Stimulated activated CD8-positive, alpha-beta memory T cell treated with anti-CD3 and anti-CD28 coated beads, Interleukin-15, amount 100 ng/mL, for 1 hour (primary cell): ENCODE results near the gene KHDRBS1.
"Not testable (repeated sequence)": the region's sequence is repeated elsewhere in the genome, so short reads cannot be mapped to it uniquely, and the experiment has no call there.

Source experiments
- DNase-seq: peaks from one replicate; pipeline ENCODE4 v3.0.0-alpha.2; 2020; ENCODE audit warnings: low read depth

KHDRBS1 gene

DNA sequence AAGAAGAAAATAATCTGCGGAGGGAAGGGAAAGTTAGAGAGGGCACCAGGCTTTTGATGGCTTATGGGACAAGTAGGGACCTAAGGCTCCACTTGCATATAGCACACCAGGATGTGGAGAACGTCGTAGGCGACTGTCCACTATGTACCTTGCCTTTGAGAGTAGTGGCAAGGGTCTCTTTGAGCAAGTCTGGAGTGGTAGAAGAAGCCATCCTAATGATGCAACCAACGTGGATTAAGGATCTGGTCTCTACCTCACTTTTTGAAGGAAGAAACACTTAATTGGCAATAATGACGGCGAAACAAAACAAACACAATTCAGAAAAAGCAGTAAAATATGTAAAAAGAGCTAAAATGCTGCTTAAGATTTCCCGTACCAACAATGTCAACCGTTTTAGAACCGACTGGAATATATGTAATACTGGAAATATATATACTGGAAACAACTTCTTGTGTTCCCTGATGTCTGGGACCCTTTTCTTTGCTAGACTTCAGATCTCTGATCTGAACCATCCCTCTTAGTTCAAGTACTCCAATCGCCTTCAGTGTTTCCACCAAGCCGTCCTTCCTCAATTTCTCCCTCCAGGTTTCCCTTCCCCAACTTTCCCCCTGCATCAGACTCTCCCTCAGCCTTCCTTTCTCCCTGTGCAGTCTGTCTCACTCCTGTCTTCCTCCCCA lies 821 bp upstream of the KHDRBS1 start:
- no peak for DNase-seq

DNA sequence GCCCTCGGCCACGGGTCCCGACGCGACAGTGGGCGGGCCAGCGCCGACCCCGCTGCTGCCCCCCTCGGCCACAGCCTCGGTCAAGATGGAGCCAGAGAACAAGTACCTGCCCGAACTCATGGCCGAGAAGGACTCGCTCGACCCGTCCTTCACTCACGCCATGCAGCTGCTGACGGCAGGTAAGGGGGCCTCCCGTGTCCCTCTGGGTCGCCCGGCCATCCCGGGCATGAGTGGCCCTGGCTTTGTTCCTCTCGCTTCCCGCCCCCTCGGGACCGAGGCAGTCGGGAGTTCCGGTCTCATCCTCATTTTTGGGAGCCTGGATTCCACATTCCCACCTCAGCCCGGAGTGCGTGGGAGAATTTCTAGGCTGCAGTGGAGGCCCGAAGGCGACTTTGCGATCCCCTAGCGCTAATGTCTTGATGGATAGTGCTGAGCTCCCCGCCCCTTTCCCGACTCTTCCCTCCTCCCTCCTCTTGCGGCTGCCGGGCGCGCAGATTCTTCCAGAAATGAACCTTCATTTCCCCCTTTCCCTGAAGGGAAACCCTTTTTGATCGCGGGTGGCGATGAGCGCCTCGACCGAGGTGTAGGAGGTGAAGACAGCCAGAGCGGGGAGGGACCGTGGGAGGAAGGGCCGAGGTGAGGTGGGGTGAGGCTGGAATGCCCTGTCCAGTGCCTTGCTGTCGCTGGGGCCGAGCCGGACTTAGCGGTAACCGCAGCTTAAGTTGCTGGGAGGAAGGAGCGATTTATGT lies 705 bp downstream of the KHDRBS1 start:
- DNase-seq, result no peak

DNA sequence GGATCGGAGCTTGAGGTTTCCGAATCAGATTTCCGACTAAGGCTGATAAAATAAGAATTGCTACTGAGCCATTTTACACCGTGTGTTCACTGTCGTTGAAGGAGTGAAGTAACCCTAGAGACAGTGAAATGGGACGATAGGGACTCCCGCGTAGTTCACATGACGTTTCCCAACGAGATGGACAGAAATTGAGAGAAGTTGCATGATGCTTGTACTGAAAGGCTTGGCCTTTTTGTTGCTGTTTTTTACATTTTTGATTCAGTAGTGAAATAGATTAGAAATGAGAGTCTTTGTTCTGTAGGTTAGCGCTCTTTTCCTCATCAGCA lies 1.2 kb downstream of the KHDRBS1 start:
- DNase-seq, result no peak

DNA sequence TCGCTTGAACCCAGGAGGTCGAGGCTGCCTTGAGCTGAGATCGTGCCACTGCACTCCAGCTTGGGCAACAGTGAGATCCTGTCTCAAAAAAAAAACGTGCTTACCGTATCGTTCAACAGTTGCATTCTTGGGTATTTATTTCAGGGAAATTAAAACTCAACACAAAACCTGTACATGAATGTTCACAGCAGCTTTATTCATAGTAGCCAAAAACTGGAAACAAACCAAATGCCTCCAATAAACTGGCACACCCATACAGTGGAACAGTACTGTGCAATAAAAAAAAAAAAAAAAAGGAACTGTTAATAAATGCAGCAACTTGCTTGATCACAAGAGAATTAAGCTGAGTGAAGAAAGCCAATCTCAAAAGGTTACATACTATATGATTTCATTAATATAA lies 6.7 kb downstream of the KHDRBS1 start:
- DNase-seq, result no peak

DNA sequence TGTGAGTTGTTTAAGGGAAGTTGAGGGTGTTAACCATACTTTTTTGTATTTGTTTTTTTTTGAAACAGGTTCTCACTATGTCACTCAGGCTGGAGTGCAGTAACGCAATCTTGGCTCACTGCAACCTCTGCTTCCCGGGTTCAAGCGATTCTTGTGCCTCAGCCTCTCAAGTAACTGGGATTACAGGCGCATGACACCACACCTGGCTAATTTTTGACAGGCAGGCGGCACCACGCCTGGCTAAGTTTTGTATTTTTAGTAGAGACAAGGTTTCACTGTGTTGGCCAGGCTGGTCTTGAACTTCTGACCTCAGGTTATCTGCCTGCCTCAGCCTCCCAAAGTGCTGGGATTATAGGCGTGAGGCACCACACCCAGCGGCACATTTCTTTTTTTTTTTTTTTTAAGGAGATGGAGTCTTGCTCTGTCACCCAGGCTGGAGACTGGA lies 7.9 kb downstream of the KHDRBS1 start:
- not testable (repeated sequence) for DNase-seq

DNA sequence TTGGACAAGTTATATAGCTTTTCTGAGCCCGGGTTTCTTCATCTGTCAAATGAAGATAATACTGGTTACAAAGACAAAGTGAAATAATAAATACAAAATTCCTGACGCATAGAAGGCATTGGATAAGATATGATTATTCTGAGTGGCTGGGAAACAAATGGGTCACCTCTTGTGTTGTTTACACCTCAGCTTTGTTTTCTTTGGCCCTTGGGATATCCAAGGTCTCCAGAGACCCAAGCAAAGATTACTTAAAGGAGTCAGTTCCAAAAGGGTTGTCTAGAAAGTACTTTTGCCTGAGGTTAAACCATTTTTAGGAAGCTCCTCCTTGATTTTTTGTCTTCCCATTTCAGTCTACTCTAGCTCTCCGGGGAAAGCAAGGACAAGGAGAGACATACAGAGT lies 9.7 kb downstream of the KHDRBS1 start:
- DNase-seq, result no peak

DNA sequence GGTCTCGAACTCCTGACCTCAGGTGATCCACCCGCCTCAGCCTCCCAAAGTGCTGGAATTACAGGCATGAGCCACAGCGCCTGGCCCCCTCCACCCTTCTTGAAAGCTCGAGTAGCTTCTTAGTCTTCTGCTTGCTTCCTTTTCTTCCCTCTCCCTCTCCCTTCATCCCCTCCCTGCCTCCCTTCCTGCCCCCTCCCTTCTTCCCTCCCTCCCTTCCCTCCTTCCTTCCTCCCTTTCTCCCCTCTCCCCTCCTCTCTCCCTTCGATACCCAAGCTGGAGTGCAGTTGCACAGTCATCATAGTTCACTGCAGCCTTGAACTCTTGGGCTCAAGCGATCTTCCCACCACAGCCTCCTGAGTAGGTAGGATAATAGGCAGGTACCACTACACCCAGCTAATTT lies 11.8 kb downstream of the KHDRBS1 start:
- DNase-seq, result no peak

DNA sequence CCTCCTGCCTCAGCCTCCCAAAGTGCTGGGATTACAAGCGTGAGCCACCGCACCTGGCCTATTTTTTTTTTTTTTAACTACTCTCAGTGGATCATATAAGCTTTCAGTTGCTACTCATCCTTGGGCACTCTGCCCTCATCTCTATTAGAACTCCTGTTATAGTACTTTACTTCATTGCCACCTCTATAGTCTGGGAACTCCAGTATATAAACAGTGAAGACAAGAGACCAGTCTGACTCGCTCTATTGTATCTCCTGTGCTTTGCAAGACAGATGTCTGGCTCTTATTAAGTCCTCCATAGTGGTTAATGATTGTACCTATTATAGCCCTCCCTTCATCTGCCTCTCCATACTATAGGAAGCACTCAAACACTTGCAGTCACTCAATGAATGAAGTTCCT lies 15.1 kb downstream of the KHDRBS1 start:
- no peak for DNase-seq

DNA sequence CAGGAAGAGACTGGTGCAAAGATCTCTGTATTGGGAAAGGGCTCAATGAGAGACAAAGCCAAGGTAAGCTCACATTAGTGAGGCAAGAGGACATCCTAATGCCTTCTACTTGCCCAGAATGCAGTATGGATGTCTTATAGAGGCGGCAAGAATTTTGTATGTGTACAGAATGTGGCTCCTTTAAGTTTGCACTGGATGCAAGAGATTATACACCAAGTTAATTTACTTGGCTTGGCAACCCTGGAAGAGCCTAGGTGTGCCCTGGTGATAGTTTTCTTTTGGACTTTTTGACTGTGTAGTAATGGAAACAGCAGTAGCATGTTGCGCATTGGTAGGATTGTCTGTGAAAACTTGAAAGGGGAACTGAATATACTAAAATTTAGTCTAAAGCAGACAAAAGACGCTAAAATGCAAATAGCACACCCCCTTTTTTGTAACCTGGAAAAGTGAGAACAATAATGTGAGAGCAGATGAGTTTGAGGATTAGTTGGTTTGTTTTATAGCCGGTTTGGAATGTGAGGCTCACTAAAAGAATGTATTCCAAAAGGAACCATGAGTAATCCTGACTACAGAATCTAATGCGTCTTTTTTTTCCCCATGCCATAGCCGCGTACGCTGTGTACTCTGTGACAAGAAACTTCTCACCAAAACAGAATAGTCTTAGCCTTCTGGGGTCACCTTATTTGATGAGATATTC lies 18.1 kb downstream of the KHDRBS1 start:
- no peak for DNase-seq

DNA sequence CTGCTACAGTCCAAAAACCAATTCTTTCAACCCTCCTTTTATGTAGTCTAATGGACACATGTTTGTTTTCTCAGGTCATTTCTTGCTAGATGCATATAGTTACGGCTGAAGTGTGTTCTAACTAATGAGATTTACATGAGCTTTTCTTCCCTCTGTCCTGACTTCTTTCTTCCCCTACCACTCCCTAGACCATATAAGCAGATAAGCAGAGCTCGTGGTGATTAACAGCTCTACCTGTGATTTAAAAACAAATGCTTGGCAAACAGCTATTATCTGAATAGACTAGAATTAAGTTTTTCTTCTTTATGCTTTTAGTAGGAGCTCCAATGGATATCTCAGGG lies 18.6 kb downstream of the KHDRBS1 start:
- no peak for DNase-seq

DNA sequence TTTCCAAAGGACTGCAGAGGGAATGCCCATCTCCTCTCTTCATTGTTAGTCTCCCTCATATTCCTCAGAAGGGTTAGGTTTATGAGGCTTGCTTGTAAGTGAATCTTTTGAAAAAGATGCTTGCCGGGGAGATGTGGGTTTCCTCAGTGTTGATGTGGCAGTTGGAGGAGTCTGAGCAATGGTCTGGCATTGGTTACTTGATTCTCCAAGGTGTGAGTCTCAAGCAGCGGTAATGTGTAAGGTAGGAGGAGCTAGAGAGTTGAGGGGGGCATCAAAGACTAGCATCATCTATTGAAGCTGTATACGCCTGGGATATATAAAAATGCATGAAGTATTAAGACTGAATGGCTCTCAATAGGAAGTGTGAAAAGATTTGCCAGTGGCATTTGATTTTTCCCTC lies 21.5 kb downstream of the KHDRBS1 start:
- DNase-seq, result no peak

DNA sequence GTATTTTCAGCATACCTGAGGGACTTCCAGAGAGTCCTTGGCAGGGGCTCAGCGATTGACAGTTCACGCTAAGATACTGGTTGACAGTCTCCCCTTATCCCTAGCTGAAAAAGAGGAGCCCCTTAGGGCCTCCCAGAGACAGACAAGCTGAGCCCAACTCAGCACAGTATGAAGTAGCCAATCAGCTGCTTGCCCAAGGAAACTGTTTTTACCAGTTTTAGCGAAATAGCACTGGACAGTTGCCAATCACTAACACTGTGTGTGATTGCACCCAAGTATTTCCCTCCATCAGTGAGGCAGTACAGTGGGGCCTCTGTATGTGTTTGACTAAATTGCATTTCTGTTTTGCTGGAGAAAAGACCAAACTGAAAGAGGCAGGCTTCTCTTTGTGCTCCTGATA lies 27.0 kb downstream of the KHDRBS1 start:
- DNase-seq, result no peak

DNA sequence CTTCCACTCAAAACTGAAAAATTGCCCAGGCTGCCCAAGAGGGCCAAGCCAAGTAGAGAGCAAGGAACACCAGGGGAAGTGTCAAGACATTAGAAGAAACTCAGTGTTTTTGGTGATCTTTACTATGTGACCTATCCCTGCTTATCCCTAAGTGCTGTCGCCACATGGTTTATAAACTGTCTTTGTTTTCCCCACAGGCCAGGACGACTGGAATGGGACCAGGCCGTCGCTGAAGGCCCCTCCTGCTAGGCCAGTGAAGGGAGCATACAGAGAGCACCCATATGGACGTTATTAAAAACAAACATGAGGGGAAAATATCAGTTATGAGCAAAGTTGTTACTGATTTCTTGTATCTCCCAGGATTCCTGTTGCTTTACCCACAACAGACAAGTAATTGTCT lies 28.7 kb downstream of the KHDRBS1 start:
- DNase-seq, result no peak

DNA sequence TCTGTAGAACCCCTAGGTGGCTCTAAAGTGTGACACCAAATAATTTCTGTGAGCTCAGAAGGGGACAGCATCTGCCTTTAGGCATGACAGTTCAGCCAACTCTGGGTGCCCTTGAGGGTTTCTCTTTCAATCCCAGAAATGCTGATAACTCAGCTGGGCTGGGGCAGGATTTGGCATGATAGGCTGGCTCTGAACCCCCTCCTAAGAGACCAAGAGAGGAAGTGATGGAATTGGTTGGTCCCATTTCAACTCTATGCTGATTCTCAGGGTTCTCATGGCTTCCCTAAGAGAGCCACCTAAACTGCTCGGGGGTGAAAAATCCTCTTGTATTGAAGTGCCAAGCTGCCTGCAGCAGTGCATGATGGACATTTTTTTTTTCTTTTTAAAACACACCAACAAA lies 30.6 kb downstream of the KHDRBS1 start:
- no peak for DNase-seq

DNA sequence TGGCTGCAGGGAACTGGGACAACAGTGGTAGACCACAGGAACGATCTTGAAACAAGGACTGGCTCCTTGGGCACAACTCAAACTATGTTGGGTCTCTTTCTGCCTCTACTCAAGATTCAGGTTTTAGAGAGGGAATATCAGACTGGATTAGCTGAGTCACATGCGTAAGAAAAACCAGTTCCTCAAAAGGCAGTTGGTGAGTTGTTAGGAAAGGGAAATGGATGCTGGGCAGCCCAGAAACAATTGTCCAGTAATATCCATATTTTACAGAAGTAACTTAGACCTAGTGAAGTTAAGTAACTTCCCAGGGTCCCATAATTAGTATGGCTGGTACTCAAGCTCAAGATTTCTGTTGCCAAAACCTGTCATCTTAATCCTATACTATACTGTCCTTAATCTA lies 32.1 kb downstream of the KHDRBS1 start:
- DNase-seq, result no peak

DNA sequence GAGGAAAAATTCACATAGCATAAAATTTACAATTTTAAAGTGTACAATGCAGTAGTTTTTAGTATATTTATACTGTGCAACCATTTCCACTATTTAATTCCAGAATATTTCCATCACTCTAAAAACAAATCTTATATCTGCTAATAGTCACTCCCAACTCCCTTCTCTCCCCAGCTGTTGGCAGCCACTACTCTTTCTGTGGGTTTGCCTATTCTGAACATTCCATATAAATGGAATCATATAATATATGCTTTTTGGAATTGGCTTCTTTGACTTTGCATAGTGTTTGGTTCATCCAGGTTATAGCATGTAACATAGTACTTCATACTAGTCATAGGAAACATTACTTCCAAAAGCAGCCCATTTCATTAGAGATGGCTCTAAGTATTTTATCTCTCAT lies 34.0 kb downstream of the KHDRBS1 start:
- DNase-seq, result no peak

DNA sequence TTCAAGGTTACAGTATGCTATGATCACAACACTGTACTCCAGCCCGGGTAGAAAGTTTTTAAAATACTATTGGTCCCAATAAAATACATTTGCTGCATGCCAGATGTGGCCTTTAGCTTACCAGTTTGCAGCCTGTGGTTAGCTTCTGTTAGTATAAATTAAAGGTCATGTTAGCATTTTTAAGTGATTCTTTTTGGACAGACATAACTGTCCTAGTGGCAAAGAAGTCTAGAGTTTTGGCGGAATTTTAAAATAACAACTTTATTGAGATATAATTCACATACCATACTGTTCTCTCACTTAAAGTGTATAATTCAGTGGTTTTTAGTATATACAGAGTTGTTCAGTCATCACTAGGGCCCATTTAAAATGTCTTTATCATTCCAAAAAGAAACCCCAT lies 34.8 kb downstream of the KHDRBS1 start:
- DNase-seq, result no peak

DNA sequence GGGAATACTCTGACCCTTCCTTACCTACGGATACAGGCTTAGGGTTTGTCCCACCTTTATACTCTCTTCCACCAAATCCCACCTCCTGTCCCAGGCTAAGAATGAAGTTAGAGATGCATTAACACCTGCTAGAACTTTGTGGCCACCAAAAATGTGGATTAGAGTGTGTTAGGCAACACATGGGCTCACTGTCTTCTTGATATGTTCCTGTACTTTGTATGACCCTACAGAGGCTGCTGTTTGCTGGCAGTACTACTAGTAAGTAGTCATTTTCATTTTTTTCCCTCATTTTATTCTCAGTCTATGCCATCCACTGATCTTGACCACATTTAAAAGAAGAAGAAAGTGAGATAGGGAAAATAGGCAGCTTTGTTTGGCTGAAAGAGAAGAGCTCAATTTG lies 38.0 kb downstream of the KHDRBS1 start:
- DNase-seq, result no peak

DNA sequence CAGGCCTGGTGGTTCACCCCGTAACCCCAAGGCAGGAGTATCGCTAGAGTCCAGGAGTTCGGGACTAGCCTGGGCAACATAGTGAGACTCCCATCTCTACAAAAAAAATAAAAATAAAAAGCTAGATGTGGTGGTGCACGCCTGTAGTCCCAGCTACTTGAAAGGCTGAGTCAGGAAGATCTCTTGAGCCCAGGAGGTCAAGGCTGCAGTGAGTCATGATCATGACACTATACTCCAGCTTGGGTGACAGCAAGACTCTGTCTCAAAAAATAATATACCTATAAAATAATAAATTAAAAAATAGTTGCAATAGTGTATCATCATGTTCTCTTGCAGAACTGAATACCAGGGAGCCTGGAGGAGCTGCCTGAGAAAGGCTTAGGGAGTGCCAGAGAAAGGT lies 39.2 kb downstream of the KHDRBS1 start:
- DNase-seq, result no peak

DNA sequence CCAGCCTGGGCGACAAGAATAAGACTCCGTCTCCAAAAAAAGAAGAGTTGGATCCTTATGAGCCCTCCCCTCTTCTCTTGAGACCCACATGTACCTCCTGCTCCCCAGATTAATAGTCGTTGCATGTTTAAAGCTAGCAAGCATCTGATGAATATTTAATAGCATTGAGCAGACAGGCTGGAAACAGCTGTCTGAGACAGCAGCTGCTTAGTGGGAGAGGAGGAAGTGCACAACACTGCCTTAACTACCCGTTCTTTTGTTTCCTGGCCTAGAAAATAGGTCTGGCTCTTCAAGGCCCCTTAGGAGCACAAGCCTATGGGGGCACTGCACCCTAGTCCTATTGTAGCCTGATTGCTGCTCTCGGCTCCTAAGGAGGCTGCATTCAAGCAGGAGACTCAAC lies 41.7 kb downstream of the KHDRBS1 start:
- no peak for DNase-seq

DNA sequence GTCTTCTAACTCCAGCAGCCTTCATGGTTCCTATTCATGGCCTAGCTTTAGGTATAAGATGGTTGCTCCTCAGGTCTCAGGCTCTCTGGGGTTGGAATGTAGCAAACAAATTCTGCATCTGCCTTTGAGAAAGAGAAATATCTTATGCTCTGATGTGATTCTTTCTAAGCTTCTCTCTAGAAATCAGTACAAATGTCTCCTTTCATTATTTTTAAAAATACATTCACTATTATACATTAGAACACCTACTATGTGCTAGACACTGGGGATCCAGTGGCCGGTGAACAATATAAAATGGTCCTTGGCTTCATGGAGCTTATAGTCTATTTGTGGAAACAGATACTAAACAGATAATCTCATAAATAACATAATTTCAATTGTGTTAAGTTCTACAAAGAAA lies 42.9 kb downstream of the KHDRBS1 start:
- no peak for DNase-seq

DNA sequence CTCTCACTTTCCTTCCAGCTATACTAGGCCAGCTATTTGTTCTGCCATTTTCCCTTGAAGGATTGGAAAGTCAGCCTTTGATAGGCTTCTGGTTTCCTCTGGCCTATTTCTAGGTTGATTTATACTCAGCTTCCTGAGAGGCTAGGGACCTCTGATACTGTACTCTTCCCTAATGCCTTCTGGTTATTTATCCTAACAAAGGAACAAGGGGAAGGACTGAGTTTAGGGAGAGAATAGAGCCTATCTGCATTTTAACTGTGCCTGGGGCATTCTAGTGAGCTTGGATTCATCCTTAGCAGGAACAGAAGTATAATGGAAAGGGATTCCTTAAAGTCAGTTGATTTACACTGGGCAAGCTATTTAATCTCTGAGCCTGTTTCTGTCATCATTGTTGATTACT lies 47.2 kb downstream of the KHDRBS1 start:
- no peak for DNase-seq

DNA sequence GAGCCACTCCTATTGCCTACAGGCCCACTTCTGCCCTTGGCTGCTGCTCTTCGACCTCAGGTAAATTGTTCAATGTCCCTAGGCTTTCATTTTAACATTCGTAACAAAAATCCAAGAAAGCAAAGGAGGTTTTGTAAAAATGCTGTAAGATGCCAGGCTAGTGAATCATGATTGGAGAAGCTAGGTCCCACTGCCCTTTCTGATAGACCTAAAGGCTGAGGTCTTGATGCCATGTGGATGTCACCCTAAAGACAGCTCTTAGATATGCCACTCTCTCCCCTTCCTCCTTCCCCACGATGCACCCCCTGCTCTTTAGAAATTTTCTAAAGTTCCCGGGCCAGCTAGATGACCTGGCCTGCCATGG lies 49.2 kb downstream of the KHDRBS1 start:
- DNase-seq, result no peak

DNA sequence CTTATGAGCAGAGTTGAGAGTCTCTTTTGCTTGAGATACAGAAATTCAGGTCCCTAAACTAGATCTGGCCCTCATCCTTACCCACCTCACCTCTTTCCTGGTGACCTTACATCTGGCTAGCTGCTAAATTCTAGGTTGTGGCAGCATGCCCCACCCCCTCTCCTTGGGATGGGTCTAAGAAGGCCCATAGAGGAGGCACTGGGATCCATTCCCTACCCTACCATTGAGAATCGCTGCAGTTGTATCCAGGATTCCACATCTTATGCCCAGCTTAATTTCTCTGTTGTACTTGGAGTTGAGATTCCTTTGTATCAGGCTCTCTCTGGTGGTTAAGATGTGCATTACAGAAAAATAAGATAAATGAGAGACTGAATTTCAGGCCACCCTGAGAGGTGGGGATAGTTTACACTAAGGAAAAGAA lies 49.6 kb downstream of the KHDRBS1 start:
- DNase-seq, result no peak
